KOPT-K1 (cell line): ENCODE results near the gene RSL24D1.

Experiments used
- H3K27ac ChIP-seq: fragments of 200-600 bp; sonication (generic); 2 replicates; pipeline ENCODE4 v1.5.1; 2016; ENCODE audit warnings: antibody characterized with exemption, mild to moderate bottlenecking, low read depth, low read length; ENCODE audit not compliant: poor library complexity, severe bottlenecking
- H3K36me3 ChIP-seq: fragments of 200-600 bp; sonication (generic); 2 replicates; pipeline ENCODE4 v1.5.1; 2017; ENCODE audit warnings: antibody characterized with exemption, mild to moderate bottlenecking, low read length, moderate library complexity; ENCODE audit not compliant: insufficient read depth
- H3K9me3 ChIP-seq: fragments of 200-600 bp; sonication (generic); 2 replicates; pipeline ENCODE4 v1.5.1; 2017; ENCODE audit warnings: antibody characterized with exemption, low read length, mild to moderate bottlenecking; ENCODE audit not compliant: insufficient read depth, poor library complexity, severe bottlenecking

Gene RSL24D1

GRCh38 chr15:55230051-55230670 is 33.4 kb upstream of the RSL24D1 start:
- H3K27ac ChIP-seq: no peak overlapping the region
- H3K9me3 ChIP-seq: no peaks in the 10 kb centered on the region
- peaks cover 4% of the 10 kb centered on the region; the same call in 1 of the 2 replicates for H3K36me3 ChIP-seq

- no peaks in the 10 kb centered on the region for H3K9me3 ChIP-seq
- no peak overlapping the region for H3K27ac ChIP-seq
- peaks cover 8% of the 10 kb centered on the region; the same call in 1 of the 2 replicates for H3K36me3 ChIP-seq
Measured at GRCh38 chr15:55226127-55226526, 29.4 kb upstream of the RSL24D1 start.

GRCh38 chr15:55224892-55225291 is 28.2 kb upstream of the RSL24D1 start:
- no peaks in the 10 kb centered on the region for H3K9me3 ChIP-seq
- H3K27ac ChIP-seq: no peak overlapping the region
- peaks cover 8% of the 10 kb centered on the region; the same call in 1 of the 2 replicates for H3K36me3 ChIP-seq

DNA sequence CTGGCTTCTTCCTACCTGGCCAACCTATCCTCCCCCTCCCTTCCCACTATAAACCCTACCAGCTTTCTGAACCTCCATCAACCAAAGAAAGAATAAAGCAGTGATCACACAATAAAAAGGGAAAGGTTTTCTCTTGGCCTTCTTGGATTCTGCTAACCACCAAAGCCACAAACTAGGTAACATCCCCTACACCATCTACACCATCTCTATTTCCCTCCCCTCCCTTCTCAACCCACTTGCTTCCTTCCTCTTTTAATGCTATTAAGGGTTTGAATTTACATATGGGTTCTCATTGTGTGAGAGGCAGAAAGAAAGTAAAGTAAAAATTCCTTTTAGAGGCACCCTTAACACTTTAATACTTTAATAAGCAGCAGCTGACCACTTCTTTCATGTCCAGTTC is 25.8 kb upstream of the RSL24D1 start:
- no peaks in the 10 kb centered on the region for H3K9me3 ChIP-seq
- H3K36me3 ChIP-seq: 0 out of 2 replicates have a peak, but pooled peaks cover 4% of the 10 kb centered on the region
- no peak overlapping the region for H3K27ac ChIP-seq

- Histone ChIP-seq H3K27ac (peak overlapping the region; percentile 26), H3K36me3 (0 out of 2 replicates have a peak, but pooled peaks cover 4% of the 10 kb centered on the region)
Measured at GRCh38 chr15:55221090-55222011, 24.6 kb upstream of the RSL24D1 start.

DNA sequence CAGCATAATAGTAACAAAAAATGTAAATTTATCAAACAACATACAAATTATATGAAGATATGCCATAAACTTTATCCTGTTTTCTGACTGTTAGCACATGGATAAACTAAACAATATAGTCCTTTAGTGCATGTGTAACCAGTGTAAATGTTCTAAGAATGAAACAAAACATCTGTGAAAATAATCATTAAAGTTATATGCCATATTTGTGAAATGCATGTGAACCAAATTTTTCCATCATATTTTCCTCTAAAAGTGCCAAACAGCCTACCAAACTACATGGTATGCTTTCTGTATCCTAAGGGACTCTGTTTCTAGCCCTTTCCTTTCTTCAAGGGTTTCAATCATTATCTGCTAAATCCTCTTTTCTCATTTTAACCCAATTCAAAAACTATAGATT is 23.9 kb upstream of the RSL24D1 start:
- peak overlapping the region; percentile 26 for H3K27ac ChIP-seq
- H3K9me3 ChIP-seq: no peaks in the 10 kb centered on the region
- 0 out of 2 replicates have a peak, but pooled peaks cover 4% of the 10 kb centered on the region for H3K36me3 ChIP-seq

More at GRCh38 chr15:55221090-55222011, 24.6 kb upstream of the RSL24D1 start:
- no peaks in the 10 kb centered on the region for H3K9me3 ChIP-seq

- H3K36me3 ChIP-seq: no peaks in the 10 kb centered on the region
- no peaks in the 10 kb centered on the region for H3K9me3 ChIP-seq
- H3K27ac ChIP-seq: no peak overlapping the region
Measured at GRCh38 chr15:55218056-55218455, 21.3 kb upstream of the RSL24D1 start.

DNA sequence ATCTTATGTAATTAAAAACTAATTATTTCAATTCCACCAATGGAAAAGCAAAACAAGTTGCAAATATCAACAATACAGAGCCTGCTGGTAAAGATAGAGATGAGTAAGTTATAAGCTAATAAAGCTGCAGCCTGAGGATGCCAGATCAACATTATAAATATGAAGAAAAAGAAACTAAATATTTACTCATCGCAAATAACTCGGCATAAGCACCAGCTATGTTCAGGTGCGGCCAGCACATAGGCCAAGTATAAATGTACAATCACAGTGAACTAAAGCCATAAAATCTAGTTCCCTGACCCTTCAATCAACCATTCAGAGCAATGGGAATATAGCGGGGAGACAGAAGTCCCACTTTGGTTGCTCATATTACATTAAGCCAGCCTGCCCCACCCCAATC is 7.7 kb upstream of the RSL24D1 start:
- H3K9me3 ChIP-seq: peaks cover 6% of the 10 kb centered on the region
- H3K36me3 ChIP-seq: peaks cover 11% of the 10 kb centered on the region; the same call in 1 of the 2 replicates
- H3K27ac ChIP-seq: no peak overlapping the region

DNA sequence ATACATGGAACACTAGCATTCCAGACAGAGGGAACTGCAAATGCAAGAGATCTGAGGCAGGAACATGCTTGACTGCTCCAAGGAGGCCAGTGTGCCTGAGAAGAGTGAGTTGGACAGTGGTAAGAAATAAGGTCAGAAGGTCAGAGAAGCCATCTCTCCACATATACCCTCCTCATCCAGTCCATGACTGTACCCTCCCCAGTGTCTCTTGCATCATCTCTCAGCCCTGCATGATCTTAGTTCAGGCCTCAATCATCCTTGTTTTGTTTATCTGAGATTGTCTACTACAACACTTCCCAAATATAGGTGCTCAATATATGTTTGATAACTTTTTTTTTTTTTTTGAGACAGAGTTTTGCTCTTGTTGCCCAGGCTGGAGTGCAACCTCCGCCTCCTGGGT is 5.5 kb upstream of the RSL24D1 start:
- H3K9me3 ChIP-seq: peaks cover 17% of the 10 kb centered on the region
- H3K27ac ChIP-seq: no peak overlapping the region
- peaks cover 11% of the 10 kb centered on the region; the same call in 1 of the 2 replicates for H3K36me3 ChIP-seq

DNA sequence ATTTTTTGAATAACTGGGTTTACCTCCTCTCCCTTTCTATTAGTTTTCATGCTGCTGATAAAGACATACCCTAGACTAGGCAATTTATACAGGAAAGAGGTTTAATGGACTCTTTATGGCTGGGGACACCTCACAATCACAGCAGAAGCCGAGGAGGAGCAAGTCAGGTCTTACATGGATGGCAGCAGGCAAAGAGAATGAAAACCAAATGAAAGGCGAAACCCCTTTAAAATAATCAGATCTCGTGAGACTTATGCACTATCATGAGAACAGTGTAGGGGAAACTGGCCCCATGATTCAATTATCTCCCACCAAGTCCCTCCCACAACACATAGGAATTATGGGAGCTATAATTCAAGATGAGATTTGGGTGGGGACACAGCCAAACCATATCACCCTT is 2.0 kb upstream of the RSL24D1 start:
- H3K27ac ChIP-seq: no peak overlapping the region
- H3K36me3 ChIP-seq: peaks cover 16% of the 10 kb centered on the region; the same call in 1 of the 2 replicates

DNA sequence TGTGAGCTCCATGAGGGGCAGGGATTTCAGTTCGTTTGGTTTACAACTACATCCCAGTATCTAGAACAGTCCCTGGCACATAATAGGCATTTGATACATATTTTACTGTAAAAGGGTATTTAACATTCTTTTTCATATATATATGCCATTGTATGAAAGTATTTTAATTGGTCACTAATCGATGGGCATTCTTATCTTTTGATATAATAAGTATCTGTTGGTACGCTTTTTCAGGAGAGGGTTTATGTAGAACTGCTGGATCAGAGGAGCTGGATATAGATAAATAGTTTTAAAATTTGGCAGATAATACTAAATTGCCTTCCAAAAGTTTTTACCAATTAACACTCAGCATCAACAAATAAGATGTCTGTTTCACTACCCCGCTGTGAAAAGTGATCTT is 978 bp upstream of the RSL24D1 start:
- Histone ChIP-seq H3K27ac (peak overlapping the region; percentile 91), H3K36me3 (peaks cover 19% of the 10 kb centered on the region), H3K9me3 (peaks cover 17% of the 10 kb centered on the region)

More for the DNA sequence above, 2.0 kb upstream of the RSL24D1 start:
- H3K9me3 ChIP-seq: peaks cover 17% of the 10 kb centered on the region

DNA sequence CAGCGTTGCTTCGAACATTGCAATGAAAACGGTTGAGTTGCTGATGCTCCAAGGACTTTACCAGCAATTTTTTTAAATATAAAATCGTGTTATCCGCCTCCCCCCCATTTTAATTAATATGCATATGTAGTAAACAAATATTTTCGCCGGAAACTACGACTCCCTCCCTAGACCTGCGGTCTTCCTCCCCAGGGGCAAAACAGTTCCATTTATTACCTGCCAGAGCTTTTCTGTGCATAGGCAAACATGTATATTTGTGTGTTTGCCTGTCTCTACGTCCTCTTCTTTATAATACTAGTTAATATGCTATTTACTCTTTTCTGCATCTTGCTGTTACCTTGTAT is 593 bp upstream of the RSL24D1 start:
- Histone ChIP-seq H3K27ac (peak overlapping the region; percentile 91), H3K9me3 (peaks cover 17% of the 10 kb centered on the region), H3K36me3 (peaks cover 23% of the 10 kb centered on the region)

GRCh38 chr15:55195996-55196395 is 745 bp downstream of the RSL24D1 start:
- Histone ChIP-seq H3K36me3 (peaks cover 36% of the 10 kb centered on the region), H3K27ac (peak overlapping the region; percentile 91), H3K9me3 (peaks cover 17% of the 10 kb centered on the region)

- peaks cover 53% of the 10 kb centered on the region for H3K36me3 ChIP-seq
- no peak overlapping the region for H3K27ac ChIP-seq
- H3K9me3 ChIP-seq: peaks cover 9% of the 10 kb centered on the region
Measured at GRCh38 chr15:55194256-55194655, 2.5 kb downstream of the RSL24D1 start.

GRCh38 chr15:55186331-55186730 is 10.4 kb downstream of the RSL24D1 start:
- H3K9me3 ChIP-seq: no peaks in the 10 kb centered on the region
- no peak overlapping the region for H3K27ac ChIP-seq
- H3K36me3 ChIP-seq: peaks cover 98% of the 10 kb centered on the region
